ENCODE measurements around the gene SLC15A2.

SLC15A2 gene

GRCh38 chr3:121975702-121976302 is 81.6 kb downstream of the SLC15A2 start:
- peaks cover 6% of the 10 kb centered on the region for H3K9me3 Mint-ChIP-seq
- no peaks in the 10 kb centered on the region for H3K27me3 Mint-ChIP-seq
- DNase-seq (ENCODE audit: low spot score in 2 of 2) (no peak), ATAC-seq (replicated peaks; ENCODE audit: extremely low read depth, poor library complexity, severe bottlenecking) (no peak)
- no peak overlapping the region for H3K27ac Mint-ChIP-seq (ENCODE audit: low read depth)
- H3K4me1 Mint-ChIP-seq = no peaks in the 10 kb centered on the region
- H3K4me3 Mint-ChIP-seq = no peak overlapping the region
- H3K36me3 Mint-ChIP-seq (ENCODE audit: insufficient read depth) = no peaks in the 10 kb centered on the region

- Mint-ChIP-seq H3K9me3 (peaks cover 6% of the 10 kb centered on the region), H3K27ac (ENCODE audit: low read depth) (no peak overlapping the region), H3K36me3 (ENCODE audit: insufficient read depth) (peaks cover 2% of the 10 kb centered on the region), H3K4me3 (no peak overlapping the region), H3K4me1 (no peaks in the 10 kb centered on the region), H3K27me3 (no peaks in the 10 kb centered on the region)
- DNase-seq (ENCODE audit: low spot score in 2 of 2) (no peak), ATAC-seq (replicated peaks; ENCODE audit: extremely low read depth, poor library complexity, severe bottlenecking) (no peak)
Observed at GRCh38 chr3:121976727-121977126, 82.5 kb downstream of the SLC15A2 start.

DNA sequence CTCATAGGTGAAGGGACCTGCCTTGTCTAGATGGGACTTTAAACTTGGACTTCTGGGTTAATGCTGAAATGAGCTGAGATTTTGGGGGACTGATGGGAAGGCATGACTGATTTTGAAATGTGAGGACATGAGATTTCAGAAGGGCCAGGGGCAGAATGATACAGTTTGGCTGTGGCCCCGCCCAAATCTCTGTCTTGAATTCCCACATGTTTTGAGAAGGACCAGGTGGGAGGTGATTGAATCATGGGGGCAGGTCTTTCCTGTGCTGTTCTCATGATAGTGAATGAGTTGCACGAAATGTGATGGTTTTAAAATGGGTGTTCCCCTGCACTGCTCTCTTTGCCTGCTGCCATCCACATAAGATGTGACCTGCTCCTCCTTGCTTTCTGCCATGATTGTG is 85.0 kb downstream of the SLC15A2 start:
- H3K4me3 Mint-ChIP-seq = no peak overlapping the region
- ATAC-seq (replicated peaks; ENCODE audit: extremely low read depth, poor library complexity, severe bottlenecking) = no peak

DNA sequence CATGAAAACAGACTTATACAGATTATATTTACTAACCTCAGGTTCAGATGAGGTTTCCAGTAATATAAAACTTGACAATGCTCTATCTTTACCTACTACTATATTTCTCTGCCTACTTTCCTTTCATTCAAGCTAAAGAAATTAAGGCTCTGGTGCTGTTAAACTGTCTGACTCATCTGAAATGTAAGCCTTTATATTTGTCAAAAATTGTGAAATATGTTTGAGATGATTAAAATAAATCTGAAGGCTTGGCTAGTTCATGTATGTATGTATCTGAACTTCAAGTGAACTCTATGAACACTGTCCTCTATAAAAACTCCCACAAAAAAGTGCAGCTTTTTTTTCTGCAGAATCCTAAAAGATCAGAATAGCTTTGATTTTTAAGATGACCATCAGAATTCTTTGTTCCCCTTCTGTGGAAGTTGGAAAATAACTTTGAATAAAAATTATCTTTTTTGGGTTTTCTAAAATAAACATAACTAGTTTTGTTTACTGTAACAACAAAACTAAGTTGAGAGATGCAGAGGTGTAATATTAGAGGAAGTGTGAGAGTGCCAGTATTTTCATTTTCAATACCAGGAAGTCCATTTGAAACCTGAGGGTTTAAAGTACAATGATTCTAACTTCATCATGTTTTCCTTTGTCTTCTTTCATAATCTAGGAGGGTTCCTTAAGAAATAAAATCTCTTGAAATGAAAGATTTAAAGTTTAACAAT is 85.7 kb downstream of the SLC15A2 start:
- H3K4me3 Mint-ChIP-seq = no peak overlapping the region
- no peaks in the 10 kb centered on the region for H3K4me1 Mint-ChIP-seq
- ATAC-seq (replicated peaks; ENCODE audit: extremely low read depth, poor library complexity, severe bottlenecking) (no peak), DNase-seq (ENCODE audit: low spot score in 2 of 2) (no peak)
- no peaks in the 10 kb centered on the region for H3K27me3 Mint-ChIP-seq
- H3K27ac Mint-ChIP-seq (ENCODE audit: low read depth) = no peak overlapping the region
- peaks cover 12% of the 10 kb centered on the region for H3K9me3 Mint-ChIP-seq
- H3K36me3 Mint-ChIP-seq (ENCODE audit: insufficient read depth) = peaks cover 2% of the 10 kb centered on the region

More for the DNA sequence above, 85.0 kb downstream of the SLC15A2 start:
- no peak for DNase-seq (ENCODE audit: low spot score in 2 of 2)
- H3K36me3 Mint-ChIP-seq (ENCODE audit: insufficient read depth) = peaks cover 2% of the 10 kb centered on the region
- H3K27ac Mint-ChIP-seq (ENCODE audit: low read depth) = no peak overlapping the region
- H3K4me1 Mint-ChIP-seq = no peaks in the 10 kb centered on the region
- no peaks in the 10 kb centered on the region for H3K27me3 Mint-ChIP-seq
- H3K9me3 Mint-ChIP-seq = peaks cover 8% of the 10 kb centered on the region

GRCh38 chr3:121980450-121980796 is 86.2 kb downstream of the SLC15A2 start:
- no peaks in the 10 kb centered on the region for H3K27me3 Mint-ChIP-seq
- ATAC-seq (replicated peaks; ENCODE audit: extremely low read depth, poor library complexity, severe bottlenecking) (no peak), DNase-seq (ENCODE audit: low spot score in 2 of 2) (no peak)
- H3K4me1 Mint-ChIP-seq = no peaks in the 10 kb centered on the region
- H3K27ac Mint-ChIP-seq (ENCODE audit: low read depth) = no peak overlapping the region
- peaks cover 12% of the 10 kb centered on the region for H3K9me3 Mint-ChIP-seq
- H3K4me3 Mint-ChIP-seq = no peak overlapping the region
- peaks cover 2% of the 10 kb centered on the region for H3K36me3 Mint-ChIP-seq (ENCODE audit: insufficient read depth)

DNA sequence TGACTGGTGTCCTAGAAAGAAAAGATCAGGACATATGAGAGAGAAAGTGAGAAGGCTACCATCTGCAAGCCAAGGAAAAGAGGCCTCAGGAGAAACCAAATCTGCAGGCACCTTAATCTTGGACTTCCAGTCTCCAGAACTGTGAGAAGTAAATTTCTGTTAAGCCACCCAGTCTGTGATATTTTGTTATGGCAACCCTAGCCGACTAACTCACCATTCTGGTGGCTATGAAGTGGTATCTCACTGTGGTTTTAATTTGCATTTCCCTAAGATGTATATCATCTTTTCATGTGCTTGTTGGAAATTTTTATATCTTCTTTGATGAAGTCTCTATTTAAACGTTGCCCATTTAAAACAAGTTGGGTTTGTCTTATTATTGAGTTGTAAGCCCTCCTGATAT is 87.3 kb downstream of the SLC15A2 start:
- no peak for ATAC-seq (replicated peaks; ENCODE audit: extremely low read depth, poor library complexity, severe bottlenecking)
- H3K27ac Mint-ChIP-seq (ENCODE audit: low read depth) = no peak overlapping the region
- peaks cover 2% of the 10 kb centered on the region for H3K36me3 Mint-ChIP-seq (ENCODE audit: insufficient read depth)

GRCh38 chr3:121985846-121986245 is 91.6 kb downstream of the SLC15A2 start:
- no peak overlapping the region for H3K27ac Mint-ChIP-seq (ENCODE audit: low read depth)
- no peak overlapping the region for H3K4me3 Mint-ChIP-seq
- no peaks in the 10 kb centered on the region for H3K4me1 Mint-ChIP-seq
- peaks cover 6% of the 10 kb centered on the region for H3K9me3 Mint-ChIP-seq
- no peak for DNase-seq (ENCODE audit: low spot score in 2 of 2)
- peaks cover 2% of the 10 kb centered on the region for H3K36me3 Mint-ChIP-seq (ENCODE audit: insufficient read depth)
- ATAC-seq (replicated peaks; ENCODE audit: extremely low read depth, poor library complexity, severe bottlenecking) = no peak
- H3K27me3 Mint-ChIP-seq = peaks cover 12% of the 10 kb centered on the region

More for the DNA sequence above, 87.3 kb downstream of the SLC15A2 start:
- Mint-ChIP-seq H3K4me1 (no peaks in the 10 kb centered on the region), H3K9me3 (peaks cover 12% of the 10 kb centered on the region), H3K4me3 (no peak overlapping the region), H3K27me3 (no peaks in the 10 kb centered on the region)
- DNase-seq (ENCODE audit: low spot score in 2 of 2) = no peak

- DNase-seq (ENCODE audit: low spot score in 2 of 2) (no peak), ATAC-seq (replicated peaks; ENCODE audit: extremely low read depth, poor library complexity, severe bottlenecking) (no peak)
- no peaks in the 10 kb centered on the region for H3K36me3 Mint-ChIP-seq (ENCODE audit: insufficient read depth)
- no peaks in the 10 kb centered on the region for H3K4me1 Mint-ChIP-seq
- peaks cover 6% of the 10 kb centered on the region for H3K9me3 Mint-ChIP-seq
- H3K27me3 Mint-ChIP-seq = peaks cover 12% of the 10 kb centered on the region
- H3K4me3 Mint-ChIP-seq = no peak overlapping the region
- no peak overlapping the region for H3K27ac Mint-ChIP-seq (ENCODE audit: low read depth)
Observed at GRCh38 chr3:121988146-121988545, 93.9 kb downstream of the SLC15A2 start.

DNA sequence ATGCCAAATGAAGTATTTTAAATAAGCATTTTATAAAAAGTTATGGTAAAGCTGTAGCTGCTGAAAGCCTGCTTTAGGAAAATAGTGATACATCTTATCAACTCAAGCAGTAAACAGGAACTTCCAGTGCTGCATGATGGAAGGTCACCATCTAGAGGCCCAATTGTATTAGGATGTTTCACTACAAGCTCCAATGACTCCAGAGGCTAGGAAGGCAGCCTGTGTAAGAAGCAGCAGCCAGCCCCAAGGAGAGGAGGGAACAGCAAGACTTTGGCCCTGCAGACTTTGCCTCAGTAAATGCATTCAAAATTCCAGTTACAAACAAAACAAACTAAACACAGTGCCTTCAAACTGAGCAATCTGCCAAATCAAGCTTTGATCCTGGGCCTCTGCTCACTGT is 95.7 kb downstream of the SLC15A2 start:
- DNase-seq (ENCODE audit: low spot score in 2 of 2) = no peak
- Mint-ChIP-seq H3K27ac (ENCODE audit: low read depth) (no peak overlapping the region), H3K36me3 (ENCODE audit: insufficient read depth) (peaks cover 3% of the 10 kb centered on the region), H3K4me1 (no peaks in the 10 kb centered on the region), H3K9me3 (no peaks in the 10 kb centered on the region), H3K4me3 (no peak overlapping the region), H3K27me3 (peaks cover 12% of the 10 kb centered on the region)
- no peak for ATAC-seq (replicated peaks; ENCODE audit: extremely low read depth, poor library complexity, severe bottlenecking)

DNA sequence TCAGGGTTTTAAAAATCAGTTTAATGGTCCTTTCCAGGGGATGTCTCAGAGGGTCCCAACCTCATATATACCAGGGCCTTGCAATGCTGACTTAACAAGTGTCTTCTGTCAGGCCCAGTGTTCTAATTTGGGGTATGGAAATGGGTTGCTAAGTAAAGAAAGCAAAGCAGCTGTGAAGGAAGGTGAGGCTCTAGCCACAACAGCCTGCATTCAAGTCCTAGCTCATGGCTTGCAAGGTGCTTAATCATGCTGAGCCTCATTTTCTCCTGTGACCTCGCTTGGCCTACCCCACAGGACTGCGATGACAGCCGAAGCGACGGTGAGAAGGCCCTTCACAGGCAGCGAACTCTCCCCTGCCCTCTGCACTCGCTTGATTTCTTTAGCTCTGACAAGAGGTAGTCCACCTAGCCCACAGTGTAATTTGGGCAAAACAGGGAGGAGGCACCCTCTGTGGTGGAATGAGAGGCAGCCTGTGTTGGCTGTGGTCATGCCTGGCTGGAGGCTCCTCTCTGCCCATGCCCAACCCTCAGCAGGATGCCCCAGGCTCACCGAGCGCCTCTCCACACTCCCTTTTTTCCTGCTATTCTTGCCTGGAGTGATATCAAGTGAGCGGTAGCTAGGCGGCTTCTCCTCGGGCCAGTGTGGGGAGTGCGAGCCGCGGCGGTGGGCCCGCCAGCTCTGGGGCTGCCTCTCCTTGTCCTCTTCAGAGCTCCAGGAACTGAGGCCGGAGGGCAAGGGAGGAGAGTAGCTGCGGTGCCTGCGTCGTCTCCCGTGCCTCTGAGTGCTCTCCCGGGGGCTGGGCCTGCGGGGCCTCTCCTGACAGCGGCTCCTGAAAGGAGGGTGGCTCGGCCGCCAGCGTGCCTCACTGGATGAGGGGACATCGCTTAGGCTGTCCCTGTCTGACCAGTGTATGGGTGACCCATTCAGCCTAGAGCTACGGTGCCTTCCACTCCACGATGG is 98.7 kb downstream of the SLC15A2 start:
- DNase-seq (ENCODE audit: low spot score in 2 of 2) = no peak
- Mint-ChIP-seq H3K27ac (ENCODE audit: low read depth) (no peak overlapping the region), H3K27me3 (peaks cover 12% of the 10 kb centered on the region), H3K9me3 (no peaks in the 10 kb centered on the region), H3K4me3 (no peak overlapping the region), H3K36me3 (ENCODE audit: insufficient read depth) (peaks cover 3% of the 10 kb centered on the region), H3K4me1 (no peaks in the 10 kb centered on the region)
- ATAC-seq (replicated peaks; ENCODE audit: extremely low read depth, poor library complexity, severe bottlenecking) = no peak

Data from central memory CD8-positive, alpha-beta T cell (primary cell).